ENCODE measurements around the gene PLPPR4. TPM values are rescaled to one million over a fixed set of nuclear protein-coding genes. Genes with fewer than 3 reads are reported as not detected.

Gene PLPPR4
- polyA plus RNA-seq, 10 donors = 3.5 to 13.0 (median 9.3) TPM

DNA sequence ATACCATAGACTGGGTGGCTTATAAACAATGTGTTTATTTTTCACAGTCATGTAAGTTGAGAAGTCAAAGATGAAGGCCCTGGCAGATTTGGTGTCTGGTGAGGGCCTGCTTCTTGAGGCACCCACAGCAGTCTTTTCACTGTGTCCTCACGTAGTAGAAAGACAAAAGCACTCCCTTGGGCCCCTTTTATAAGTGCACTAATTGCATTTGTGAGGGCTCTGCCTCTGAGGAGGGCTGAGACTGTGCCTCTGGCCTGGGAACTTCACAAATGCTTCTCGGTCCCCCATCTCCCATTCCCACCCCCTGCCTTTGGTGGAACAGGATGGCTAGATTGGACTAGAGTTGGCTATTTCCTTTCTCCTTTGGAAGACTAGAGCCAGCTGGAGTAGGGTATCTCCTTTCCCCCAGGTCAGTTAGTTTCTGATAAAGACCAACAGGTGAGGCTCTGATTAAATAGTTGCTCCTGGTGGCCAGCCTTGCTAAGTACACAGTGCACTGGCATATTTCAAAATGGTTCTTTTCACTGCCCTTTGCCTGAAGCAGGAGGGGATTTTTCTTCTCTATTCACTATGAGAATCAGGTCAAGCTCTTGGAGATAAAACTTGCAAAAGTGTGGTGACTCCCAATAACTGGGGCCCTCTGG, 82.9 kb downstream of the PLPPR4 start:
- no peak for DNase-seq

GRCh38 chr1:99348397-99349132, 84.3 kb downstream of the PLPPR4 start:
- peak; percentile 17 to 39 (median 38) for DNase-seq

DNA sequence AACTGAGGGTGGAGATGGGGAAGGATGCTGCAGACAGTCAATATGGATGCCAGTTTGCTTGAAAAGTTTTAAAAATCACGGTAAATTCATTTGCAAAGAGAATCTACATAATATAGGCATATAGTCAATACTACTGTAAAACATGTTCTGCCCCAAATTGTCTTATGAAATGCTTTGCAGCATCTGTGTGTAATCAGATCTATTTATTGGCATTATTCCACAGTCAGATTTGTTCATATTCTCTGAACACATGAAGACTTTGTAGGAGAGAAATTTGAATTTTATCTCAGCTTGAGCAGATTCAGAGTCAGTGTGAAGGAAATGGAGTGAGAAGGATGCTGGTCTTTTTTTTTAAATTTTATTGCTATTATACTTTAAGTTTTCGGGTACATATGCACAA, 88.5 kb downstream of the PLPPR4 start:
- peak; percentile 24 to 67 (median 52) for DNase-seq

GRCh38 chr1:99358770-99359169, 94.5 kb downstream of the PLPPR4 start:
- no peak for DNase-seq
